ENCODE results near the gene CXCL17.
A peak's percentile ranks its signal among the peaks of the same experiment; 100 is the strongest.

CXCL17 gene

DNA sequence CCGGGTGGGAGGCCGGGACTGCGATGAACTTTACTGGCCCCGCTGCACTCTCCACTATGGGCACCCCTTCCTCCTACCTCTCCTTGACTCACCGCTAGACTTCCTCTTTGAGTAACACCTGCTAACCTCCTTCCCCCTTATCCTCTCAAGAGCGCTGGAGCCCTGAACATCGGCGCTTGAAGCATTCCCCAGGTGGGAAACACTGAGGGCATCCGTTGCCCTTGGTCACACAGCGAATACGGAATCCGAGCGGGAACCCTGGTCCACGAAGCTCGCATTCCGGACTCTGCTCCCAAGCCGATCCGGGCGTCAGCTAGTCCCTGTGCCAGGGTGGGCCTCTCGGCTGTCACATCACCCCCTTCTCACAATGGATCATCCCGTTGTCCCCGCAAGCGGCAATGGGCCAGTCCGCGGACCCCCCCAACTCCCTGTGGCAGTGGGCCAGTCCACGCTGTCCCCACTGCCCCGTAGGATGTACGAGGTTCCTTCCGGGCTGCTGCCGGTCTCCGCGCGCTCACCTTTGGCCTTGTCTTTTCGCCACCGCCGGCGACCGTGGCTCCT, 19.8 kb downstream of the CXCL17 start:
- Histone ChIP-seq H3K27me3 (peaks cover 16% of the 10 kb centered on the region), H3K36me3 (peaks cover 3% of the 10 kb centered on the region), H3K4me3 (ENCODE audit: low read depth in 1 of 2, low read length in 1 of 2) (peak overlapping the region; percentile 85 to 90), H3K9me3 (no peaks in the 10 kb centered on the region), H3K27ac (peak overlapping the region; percentile 87), H3K4me1 (ENCODE audit: control insufficient read depth in 1 of 2, insufficient read depth in 1 of 2, low read depth in 1 of 2, low read length in 1 of 2) (peaks cover 55 to 59% of the 10 kb centered on the region in 2 experiments)
- TF ChIP-seq, protein P1, sequence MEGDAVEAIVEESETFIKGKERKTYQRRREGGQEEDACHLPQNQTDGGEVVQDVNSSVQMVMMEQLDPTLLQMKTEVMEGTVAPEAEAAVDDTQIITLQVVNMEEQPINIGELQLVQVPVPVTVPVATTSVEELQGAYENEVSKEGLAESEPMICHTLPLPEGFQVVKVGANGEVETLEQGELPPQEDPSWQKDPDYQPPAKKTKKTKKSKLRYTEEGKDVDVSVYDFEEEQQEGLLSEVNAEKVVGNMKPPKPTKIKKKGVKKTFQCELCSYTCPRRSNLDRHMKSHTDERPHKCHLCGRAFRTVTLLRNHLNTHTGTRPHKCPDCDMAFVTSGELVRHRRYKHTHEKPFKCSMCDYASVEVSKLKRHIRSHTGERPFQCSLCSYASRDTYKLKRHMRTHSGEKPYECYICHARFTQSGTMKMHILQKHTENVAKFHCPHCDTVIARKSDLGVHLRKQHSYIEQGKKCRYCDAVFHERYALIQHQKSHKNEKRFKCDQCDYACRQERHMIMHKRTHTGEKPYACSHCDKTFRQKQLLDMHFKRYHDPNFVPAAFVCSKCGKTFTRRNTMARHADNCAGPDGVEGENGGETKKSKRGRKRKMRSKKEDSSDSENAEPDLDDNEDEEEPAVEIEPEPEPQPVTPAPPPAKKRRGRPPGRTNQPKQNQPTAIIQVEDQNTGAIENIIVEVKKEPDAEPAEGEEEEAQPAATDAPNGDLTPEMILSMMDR (IDR thresholded peaks at IDR 0.05) = peak; percentile 35

DNA sequence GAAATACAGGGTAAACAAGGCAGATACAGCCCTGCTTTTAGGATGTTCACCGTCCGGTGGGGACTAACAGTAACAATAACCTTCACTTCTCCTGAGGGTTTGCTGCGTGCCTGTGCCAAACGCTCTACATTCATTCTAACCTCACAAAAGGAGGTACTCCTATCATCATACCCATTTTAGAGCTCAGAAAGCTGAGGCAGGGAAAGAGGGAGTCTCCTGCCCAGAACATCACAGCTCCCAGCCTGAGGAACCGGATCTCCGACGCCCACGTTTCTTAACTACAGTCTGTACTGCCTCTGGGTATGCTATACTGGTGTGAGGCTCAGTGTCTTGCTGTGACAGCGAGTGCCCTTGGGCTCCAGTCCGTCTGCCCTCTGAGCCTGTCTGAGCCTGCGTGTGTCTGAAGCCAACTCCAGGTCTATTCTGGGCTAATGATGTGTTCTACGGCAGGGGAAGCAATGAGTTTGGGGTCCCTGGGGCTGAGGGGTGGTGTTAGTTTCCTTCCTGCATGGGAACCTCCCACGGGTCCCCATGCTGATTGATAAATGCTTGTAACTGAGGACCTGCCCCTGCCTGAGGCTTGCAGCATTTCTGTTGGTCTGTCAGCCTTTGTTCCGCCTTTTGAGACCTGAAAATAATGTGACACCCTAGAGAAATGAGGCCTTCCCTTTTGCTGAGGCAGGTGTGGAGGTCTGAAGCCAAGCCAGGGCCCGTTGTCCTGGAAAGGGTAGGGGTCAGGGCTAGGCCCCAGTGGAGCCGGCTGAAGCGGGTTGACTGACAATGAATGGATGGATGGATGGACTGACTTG, 20.4 kb downstream of the CXCL17 start:
- TF ChIP-seq, protein P1 (IDR thresholded peaks at IDR 0.05) = no peak
- Histone ChIP-seq H3K27ac (peak overlapping the region; percentile 87), H3K9me3 (no peaks in the 10 kb centered on the region), H3K36me3 (peaks cover 5% of the 10 kb centered on the region), H3K27me3 (peaks cover 16% of the 10 kb centered on the region), H3K4me1 (ENCODE audit: control insufficient read depth in 1 of 2, insufficient read depth in 1 of 2, low read depth in 1 of 2, low read length in 1 of 2) (peaks cover 55 to 59% of the 10 kb centered on the region in 2 experiments), H3K4me3 (ENCODE audit: low read depth in 1 of 2, low read length in 1 of 2) (peak overlapping the region; percentile 85 to 90)

DNA sequence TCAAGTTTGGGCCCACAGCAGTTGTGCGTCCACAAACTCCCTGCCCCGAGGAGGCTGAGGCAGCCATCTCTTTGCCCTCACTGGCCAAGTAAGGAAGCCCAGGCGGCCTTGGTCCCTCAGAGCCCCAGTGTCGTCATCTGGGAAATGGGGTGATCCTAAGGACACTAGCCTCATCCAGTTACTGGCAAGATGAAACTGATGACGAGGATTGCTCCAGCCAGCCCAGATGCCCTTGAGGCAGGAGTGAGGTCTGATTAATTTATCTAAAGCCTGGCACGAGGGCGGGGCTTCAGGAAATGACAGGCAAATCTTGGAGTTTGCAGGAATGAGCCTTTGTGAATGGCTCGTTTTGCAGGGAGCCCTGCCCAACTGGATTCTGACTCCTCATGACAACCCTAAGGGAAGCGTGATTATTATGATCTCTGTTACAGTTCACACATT, 21.1 kb downstream of the CXCL17 start:
- peak overlapping the region; percentile 1 to 85 for H3K4me3 ChIP-seq (ENCODE audit: low read depth in 1 of 2, low read length in 1 of 2)

DNA sequence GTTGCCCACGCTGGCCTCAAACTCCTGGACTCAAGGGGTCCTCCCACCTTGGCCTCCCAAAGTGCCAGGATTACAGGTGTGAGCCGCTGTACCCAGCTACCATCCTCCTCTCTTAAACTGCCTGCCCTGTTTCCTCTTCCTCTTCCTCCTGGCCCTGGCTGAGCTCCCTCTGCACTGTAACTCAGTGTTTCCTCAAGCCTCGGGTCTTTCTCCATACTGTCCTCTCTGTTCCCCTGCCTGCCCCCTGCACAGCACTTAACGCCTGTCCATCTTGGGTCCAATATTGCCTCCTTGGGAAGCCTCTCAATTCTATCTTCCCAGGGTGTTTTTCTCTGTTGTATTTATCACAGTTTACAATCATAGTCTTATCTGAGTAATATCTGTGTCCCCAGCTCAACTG, 21.6 kb downstream of the CXCL17 start:
- peak overlapping the region; percentile 1 to 85 for H3K4me3 ChIP-seq (ENCODE audit: low read depth in 1 of 2, low read length in 1 of 2)
- TF ChIP-seq, protein P1 (IDR thresholded peaks at IDR 0.05) = no peak
- H3K27me3 ChIP-seq = peaks cover 16% of the 10 kb centered on the region
- H3K9me3 ChIP-seq = no peaks in the 10 kb centered on the region
- H3K4me1 ChIP-seq (ENCODE audit: control insufficient read depth in 1 of 2, insufficient read depth in 1 of 2, low read depth in 1 of 2, low read length in 1 of 2) = peaks cover 55 to 59% of the 10 kb centered on the region in 2 experiments
- peaks cover 5% of the 10 kb centered on the region for H3K36me3 ChIP-seq
- H3K27ac ChIP-seq = peak overlapping the region; percentile 87

More for the DNA sequence above, 21.1 kb downstream of the CXCL17 start:
- H3K27ac ChIP-seq = peak overlapping the region; percentile 87
- TF ChIP-seq, protein P1 (IDR thresholded peaks at IDR 0.05) = no peak
- H3K36me3 ChIP-seq = peaks cover 5% of the 10 kb centered on the region
- peaks cover 55 to 59% of the 10 kb centered on the region in 2 experiments for H3K4me1 ChIP-seq (ENCODE audit: control insufficient read depth in 1 of 2, insufficient read depth in 1 of 2, low read depth in 1 of 2, low read length in 1 of 2)
- H3K27me3 ChIP-seq = peaks cover 16% of the 10 kb centered on the region
- no peaks in the 10 kb centered on the region for H3K9me3 ChIP-seq

DNA sequence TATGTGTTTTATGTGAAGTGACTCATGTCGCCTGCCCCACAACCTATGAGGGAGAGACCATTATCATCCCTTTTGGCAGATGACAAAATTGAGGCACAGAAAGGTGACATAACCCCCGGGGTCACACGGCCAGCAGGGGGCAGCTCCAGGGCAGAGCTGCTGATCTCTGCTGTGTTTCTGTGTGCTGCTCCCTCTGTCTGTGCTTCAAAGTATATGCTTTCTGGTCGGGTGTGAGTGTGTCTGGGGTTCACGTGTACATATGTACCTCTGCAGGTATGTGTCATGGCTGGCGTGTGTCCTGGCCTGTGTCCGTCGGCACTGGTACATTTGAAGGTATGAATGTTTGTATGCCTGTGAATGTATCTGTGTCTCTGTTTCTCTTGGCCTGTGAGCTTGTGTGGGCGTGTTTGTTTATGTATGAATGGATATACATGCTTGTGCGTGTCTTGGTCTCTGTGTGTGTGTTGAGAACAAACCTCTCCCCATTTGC, 22.6 kb downstream of the CXCL17 start:
- no peak overlapping the region for H3K4me3 ChIP-seq (ENCODE audit: low read depth in 1 of 2, low read length in 1 of 2)
- H3K27ac ChIP-seq = peak overlapping the region; percentile 87
- H3K9me3 ChIP-seq = no peaks in the 10 kb centered on the region
- H3K27me3 ChIP-seq = peaks cover 16% of the 10 kb centered on the region
- TF ChIP-seq, protein P1 (IDR thresholded peaks at IDR 0.05) = no peak
- H3K4me1 ChIP-seq (ENCODE audit: control insufficient read depth in 1 of 2, insufficient read depth in 1 of 2, low read depth in 1 of 2, low read length in 1 of 2) = peaks cover 50 to 52% of the 10 kb centered on the region in 2 experiments
- H3K36me3 ChIP-seq = peaks cover 8% of the 10 kb centered on the region
